GM19438 (cell line): Measurements from ENCODE around the gene CKAP5.
"Not testable (repeated sequence)": the region's sequence is repeated elsewhere in the genome, so short reads cannot be mapped to it uniquely, and the experiment has no call there.

Experiments
- ATAC-seq: cut with Tn5 transposase; IDR thresholded peaks from one replicate; pipeline ENCODE4 v1.9.1; 2021; ENCODE audit warnings: low read depth; ENCODE audit not compliant: unreplicated experiment

CKAP5 gene

DNA sequence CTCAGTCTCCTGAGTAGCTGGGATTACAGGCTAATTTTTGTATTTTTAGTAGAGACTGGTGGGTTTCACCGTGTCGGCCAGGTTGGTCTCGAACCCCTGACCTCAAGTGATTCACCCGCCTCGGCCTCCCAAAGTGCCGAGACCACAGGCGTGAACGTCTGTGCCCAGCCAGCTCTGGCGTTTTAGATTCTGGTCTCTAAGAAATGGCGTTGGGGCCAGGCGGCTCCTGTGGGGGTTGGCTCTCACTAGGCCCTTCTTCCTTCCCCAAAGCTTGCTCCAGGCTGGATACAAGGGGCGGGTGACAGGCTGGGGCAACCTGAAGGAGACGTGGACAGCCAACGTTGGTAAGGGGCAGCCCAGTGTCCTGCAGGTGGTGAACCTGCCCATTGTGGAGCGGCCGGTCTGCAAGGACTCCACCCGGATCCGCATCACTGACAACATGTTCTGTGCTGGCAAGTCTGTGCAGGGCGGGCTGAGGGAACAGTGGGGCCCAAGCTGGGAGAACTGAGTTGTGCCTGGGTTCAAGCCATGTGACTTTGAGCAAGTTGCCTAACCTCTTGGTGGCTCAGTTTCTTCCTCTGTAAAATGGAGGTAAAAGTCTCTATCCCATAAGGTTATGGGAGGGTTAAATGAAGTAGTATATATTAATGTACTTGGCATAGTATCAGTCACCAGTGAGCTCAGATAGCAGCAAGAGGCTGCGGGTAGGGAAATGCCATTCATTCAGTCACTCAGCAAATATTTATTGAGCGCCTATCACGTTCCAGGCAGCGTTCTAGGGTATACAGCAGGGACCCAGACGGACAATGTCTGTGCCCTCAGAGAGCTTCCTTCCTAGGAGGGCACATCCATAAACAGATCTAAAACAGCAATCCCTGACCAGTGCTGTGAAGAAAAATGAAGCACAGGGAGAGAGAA lies 116.7 kb downstream of the CKAP5 start:
- no peak for ATAC-seq

DNA sequence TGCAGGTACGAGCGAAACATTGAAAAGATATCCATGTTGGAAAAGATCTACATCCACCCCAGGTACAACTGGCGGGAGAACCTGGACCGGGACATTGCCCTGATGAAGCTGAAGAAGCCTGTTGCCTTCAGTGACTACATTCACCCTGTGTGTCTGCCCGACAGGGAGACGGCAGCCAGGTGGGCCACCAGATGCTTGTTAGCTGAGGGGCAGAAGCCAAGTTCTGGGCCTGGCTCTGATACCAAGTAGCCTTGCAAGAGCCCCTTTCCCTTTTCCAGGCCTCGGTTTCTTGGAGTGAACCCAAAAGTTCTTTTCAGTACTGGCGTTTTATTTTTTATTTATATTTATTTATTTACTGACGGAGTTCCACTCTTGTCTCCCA lies 117.4 kb downstream of the CKAP5 start:
- ATAC-seq = no peak

DNA sequence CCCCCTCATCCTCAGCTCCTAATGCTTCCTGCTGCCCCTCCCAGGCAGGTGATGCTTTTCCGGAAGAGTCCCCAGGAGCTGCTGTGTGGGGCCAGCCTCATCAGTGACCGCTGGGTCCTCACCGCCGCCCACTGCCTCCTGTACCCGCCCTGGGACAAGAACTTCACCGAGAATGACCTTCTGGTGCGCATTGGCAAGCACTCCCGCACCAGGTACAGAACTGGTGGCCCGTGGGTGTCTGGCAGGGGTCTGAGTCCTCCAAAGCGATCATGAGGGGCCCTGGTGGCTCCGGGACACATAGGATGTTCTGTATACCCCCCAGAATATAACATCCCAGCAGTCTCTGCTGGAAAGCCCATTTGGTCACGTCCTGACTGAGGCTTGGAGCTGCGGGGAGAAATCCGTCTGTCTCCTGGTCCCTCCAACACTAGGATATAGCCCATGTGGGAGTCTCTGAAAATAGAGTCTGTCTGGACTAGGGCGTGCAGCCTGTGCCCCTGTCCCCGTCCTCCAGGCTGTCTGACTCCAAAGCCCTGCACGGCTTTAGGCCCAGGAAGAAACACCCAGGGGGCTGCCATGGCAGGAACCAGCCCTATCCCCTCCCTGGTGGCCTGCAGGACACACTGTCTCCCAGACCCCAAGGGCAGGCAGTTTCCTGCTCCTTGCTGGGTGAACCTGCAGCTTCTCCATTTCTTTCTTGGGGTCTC lies 118.0 kb downstream of the CKAP5 start:
- ATAC-seq = no peak

DNA sequence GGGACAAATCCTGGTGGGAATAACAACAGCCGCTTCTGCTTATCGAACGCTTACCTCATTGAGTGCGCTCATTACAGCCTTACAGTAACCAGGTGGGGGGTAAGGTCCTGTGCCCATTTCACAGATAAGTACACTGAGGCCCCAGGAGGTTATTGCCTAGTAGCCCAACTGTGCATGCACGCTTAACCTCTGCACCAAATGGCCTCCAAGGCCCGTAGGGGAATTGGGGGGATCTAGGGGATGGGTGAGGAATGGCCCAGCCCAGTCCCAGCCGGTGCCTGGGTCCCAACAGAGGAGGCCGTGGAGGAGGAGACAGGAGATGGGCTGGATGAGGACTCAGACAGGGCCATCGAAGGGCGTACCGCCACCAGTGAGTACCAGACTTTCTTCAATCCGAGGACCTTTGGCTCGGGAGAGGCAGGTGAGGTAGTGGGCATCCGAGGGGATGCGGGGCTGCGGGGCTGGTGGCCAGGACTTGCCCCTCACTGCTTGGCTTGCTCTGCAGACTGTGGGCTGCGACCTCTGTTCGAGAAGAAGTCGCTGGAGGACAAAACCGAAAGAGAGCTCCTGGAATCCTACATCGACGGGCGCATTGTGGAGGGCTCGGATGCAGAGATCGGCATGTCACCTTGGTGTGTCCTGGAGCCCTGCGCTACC lies 119.7 kb downstream of the CKAP5 start:
- ATAC-seq = no peak

DNA sequence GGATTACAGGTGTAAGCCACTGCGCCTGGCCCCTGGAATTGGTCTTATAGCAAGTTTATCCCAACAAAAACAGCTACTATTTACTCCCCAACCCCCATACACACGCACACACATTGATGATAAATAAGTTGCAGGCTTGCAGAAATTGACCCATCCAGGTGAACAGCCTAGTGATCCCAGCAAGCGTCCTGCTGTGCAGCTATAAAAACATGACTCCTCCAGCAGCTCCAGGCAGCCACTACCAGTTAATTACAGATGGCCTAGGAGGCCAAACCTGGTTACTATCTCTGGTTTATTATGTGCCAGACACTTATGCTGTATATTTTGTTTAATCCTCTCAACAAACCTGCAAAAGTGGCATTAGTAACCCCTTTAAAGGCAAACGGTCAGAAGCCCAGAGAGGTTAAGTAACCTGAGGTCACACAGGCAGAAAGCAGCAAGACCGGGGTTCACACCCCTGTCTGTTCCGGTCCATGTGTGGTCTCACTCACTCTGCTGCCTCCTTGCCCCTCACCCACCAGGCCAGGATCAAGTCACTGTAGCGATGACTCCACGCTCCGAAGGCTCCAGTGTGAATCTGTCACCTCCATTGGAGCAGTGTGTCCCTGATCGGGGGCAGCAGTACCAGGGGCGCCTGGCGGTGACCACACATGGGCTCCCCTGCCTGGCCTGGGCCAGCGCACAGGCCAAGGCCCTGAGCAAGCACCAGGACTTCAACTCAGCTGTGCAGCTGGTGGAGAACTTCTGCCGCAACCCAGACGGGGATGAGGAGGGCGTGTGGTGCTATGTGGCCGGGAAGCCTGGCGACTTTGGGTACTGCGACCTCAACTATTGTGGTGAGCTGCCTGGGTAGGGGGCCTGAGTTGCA lies 120.5 kb downstream of the CKAP5 start:
- no peak for ATAC-seq

DNA sequence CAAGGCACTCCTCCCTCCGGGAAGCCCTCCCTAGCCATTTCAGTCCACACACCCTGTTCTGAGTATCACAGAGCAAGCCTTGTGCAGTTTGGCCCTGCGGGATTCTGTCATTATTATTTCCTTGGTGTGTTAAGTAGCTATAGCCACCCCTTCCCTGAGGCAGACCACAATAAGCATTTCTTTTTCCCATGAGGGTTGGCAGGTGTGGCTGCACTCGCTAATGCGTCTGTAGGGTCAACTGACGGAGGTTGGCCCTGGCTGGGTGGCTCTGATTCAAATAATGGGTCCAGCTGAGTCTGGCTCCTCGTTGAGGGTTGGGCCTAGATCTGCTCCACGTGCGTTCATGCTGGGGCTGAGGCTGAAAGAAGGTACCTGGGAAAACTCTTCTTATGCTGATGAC lies 122.0 kb downstream of the CKAP5 start:
- ATAC-seq = no peak

DNA sequence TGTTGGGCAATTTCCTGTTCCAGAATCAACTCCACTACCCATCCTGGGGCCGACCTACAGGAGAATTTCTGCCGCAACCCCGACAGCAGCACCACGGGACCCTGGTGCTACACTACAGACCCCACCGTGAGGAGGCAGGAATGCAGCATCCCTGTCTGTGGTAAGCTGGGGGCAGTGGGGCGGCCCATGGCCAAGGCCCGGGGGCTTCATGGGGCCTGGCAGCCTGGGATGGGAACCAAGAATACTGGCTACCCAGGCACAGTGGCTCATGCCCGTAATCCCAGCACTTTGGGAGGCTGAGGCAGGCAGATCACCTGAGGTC lies 122.8 kb downstream of the CKAP5 start:
- no peak for ATAC-seq

DNA sequence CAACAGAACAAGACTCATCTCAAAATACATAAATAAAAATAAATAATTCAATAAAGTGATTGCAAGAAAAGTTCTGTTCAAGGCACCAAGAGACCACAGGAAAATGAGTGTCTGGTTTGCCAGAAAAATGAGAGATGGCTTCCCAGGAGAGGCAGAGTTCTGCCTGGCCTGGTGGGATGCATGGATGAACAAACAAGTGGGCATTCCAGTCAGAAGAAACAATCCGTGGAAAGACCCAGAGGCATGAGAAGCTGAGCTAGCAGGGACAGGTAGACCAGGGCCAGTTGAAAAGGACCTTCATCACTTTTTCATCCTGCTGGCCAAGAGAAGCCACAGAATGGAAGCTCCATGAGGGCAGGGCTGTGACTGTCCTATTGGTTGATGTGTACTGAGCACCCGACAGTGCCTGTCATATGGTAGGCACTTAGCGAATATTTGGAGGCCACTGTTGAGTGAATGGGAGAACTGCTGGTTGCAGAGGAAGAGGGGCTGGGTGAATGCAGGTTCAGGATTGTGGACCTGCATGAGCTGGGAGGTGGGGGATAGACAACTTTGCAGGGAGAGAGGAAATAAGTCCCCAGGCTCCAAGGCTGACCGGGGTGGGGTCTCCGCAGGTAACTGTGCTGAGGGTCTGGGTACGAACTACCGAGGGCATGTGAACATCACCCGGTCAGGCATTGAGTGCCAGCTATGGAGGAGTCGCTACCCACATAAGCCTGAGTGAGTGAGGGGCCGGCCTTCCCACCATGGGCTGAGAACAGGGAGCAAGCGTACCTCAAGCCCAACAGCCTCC lies 123.3 kb downstream of the CKAP5 start:
- no peak for ATAC-seq

DNA sequence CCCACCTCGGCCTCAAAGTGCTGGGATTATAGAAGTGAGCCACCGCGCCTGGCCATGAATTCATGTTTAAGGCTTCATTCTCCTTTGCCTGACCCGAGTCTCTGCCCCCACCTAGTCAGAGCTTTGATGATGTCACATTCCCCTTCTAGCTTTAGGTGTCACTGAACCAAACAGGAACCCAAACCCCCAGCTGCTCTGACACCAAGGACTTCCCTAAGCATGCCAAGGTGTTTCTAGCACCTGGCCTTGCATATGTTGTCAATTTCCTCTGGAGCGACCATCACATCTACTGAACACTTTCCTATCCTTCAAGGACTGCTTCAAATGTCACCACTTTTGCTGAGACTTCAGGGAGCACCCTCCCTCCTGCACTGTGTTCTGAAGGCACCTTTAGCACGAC lies 124.8 kb downstream of the CKAP5 start:
- no peak for ATAC-seq

DNA sequence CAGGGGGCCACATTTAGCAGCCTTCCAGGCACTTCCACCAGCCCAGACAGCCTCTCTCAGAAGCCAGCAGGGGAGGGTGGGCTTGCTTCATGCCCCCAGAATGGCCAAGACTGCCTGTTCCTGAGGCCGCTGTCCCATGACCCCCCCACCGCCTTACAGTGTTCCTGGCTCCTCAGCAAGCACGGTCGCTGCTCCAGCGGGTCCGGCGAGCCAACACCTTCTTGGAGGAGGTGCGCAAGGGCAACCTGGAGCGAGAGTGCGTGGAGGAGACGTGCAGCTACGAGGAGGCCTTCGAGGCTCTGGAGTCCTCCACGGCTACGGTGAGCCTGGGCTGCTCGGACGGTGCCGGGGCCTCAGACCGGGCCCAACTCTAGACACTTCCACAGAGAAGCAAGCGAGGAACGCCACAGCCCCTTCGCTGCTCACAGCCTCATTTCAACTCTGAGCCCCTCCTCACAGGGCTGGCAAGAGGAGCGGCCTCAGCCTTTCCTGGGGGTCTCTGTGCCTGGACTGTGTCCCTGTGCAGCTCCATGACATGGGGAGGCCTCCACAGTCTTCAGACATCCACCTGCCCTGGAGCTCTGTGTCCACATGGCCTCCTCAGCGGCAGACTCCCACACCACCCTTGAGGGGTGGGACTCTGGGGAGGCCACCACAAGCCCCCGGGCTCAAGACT lies 126.4 kb downstream of the CKAP5 start:
- ATAC-seq = no peak

DNA sequence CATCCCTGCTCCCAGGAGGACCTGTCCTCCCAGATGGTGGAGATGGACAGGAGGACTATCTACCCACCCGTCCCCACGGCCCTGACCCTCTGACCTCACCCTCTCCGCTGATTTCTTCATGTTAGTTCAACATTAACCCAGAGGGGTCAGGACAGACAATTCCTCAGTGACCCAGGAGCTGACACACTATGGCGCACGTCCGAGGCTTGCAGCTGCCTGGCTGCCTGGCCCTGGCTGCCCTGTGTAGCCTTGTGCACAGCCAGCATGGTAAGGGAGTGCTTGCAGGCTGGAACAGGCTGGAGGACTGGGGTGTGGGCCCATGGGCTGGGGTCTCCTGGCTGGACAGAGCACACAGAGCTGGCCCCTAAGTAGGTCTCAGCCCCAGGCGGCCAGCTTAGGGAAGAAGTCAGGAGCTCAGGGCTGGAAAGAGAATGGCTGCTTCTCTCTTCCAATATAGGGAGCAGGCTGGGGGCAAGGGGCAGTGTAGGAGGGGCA lies 127.0 kb downstream of the CKAP5 start, which contains the start of gene F2:
F2 (plus strand) TSS at position 166 of the 495 bp plus-strand sequence; CDS start at position 189, 23 bp downstream.
- no peak for ATAC-seq

DNA sequence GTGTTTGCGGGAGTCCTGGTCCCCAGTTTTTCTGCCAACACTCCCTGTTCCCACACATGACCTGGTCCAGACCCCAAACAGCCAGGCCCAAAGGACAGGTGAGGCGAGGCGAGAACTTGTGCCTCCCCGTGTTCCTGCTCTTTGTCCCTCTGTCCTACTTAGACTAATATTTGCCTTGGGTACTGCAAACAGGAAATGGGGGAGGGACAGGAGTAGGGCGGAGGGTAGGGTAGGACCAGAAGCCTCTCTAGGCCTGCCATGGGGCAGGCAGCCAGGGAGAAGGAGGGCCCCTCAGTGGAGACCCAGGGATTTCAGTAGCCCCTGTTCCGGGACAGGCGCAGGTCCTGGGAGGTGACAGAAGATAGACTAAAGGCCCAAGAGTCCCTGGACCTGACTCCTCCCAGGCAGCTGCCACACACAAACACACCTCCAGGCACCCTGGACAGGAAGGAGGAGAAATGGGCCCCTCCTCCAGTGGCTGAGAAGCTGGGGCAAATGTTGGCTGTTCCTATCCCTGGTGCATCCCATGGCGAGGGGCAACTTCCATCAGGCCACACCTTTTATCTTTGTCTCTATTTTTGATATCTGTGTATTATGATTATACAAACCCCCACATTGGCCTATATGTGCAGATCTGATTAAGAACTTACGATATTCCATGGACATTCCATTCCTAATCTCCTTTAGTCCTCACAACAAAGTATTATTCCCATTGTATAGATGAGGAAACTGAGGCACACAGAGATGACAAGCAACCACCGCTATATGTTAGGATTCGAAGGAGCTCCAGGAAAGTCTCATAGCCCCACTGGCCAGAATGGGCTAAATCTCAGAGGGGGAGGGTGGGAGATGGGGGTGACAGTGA lies 127.7 kb downstream of the CKAP5 start:
- ATAC-seq = no peak

DNA sequence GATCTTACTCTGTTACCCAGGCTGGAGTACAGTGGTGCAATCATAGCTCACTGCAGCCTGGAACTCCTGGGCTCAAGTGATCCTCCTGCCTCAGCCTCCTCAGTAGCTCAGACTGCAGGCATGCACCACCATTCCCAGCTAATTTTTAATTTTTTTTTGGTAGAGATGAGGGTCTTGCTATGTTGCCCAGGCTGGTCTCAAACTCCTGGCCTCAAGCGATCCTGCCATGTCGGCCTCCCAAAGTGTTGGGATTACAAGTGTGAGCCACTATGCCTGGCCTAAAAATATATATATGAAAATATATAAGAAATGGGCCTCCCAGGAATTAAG lies 128.3 kb downstream of the CKAP5 start:
- not testable (repeated sequence) for ATAC-seq

DNA sequence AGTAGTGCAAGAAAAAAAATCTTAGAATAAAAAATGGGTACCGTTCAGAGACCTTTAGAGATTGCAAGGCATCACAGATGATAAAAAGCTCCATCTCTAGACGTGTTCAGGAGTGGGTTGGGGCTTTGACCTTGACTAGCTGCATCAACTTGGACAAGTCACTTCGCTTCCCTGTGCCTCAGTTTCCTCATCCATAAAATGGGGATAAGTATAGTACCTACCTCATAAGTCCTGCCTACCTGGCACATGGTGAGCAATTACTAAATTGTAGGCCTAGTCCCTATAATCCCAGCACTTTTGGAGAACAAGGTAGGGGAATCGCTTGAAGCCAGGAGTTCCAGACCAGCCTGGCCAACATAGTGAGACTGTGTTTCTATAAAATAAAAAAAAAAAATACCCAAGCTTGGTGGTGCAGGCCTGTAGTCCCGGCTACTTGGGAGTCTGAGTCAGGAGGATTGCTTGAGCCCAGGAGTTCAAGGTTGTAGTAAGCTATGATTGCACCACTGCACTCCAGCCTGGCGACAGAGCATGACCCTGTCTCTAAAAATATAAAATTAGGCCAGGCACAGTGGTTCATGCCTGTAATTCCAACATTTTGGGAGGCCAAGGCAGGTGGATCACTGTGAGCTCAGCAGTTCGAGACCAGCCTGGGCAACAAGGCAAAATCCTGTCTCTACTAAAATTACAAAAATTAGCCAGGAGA lies 133.1 kb downstream of the CKAP5 start:
- ATAC-seq = no peak

DNA sequence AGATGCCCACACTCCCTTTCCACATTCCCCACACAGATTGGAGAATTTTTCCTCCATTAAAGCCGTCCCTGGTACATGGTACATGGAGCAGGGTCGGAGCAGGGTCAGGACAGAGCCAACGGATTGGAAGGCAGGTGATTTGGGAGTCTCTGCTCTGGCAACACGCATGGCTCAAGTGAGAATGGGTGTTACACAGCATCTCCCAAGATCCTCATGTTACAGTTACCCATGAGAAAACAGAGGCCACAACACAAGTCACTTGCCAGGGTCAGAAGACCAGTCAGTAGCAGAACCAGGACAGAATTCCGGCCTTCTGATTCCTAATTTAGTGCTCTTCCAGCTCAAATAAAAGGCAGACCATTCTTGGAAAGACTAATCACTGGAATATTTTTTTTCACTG lies 134.8 kb downstream of the CKAP5 start:
- no peak for ATAC-seq

DNA sequence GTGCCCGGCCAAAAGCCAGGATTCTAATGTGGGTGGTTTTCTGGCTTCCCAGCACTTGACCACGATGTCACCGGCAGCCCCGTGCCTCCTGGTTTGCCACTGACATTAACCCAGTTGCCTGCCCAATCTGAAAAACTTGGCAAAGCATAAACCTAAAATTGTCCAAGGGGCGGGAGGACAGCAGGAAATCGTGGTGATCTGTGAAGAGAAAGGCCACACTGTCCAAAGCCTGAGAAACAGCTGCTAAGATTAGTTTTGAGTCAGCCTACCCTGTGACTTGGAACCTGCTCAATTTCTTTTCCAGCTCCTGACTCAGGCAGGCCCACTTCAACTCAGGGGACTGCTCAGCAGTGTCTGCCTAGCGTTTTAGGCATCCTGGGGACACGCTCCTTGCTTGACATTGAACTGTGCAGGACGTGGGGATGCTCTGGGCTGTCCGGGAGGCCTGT lies 135.2 kb downstream of the CKAP5 start:
- no peak for ATAC-seq

DNA sequence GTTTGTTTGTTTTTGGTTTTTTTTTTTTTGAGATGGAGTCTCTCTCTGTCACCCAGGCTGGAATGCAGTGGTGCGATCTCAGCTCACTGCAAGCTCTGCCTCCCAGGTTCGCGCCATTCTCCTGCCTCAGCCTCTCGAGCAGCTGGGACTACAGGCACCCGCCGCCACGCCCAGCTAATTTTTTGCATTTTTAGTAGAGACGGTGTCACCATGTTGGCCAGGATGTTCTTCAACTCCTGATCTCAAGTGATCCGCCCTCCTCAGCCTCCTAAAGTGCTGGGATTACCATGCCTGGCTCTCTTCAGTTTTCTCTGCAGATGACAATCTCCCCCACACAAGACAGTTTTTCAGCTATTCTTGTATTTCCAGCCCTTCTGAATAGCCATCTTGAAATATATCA lies 136.7 kb downstream of the CKAP5 start:
- not testable (repeated sequence) for ATAC-seq

DNA sequence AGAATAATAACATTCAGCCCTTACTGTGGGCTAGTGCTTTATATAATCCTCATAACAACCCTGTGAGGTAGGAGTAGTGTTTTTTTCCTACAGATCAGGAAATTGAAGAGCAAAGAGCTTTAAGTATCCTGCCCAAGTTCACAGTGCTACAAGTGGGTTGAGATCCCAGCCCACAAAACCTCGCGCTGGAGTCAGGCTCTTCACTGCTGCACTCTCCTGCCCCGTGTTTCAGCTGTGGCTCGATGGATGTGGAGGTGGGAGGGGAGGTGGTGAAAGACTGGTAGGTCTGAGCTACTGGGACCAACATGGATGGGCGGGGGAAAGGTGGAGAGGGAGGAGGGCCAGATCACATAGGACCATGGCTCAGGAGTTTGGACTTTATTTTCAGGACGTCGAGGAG lies 139.2 kb downstream of the CKAP5 start:
- no peak for ATAC-seq
